ENCODE results near the gene VPS51. TPM values are rescaled to one million over a fixed set of nuclear protein-coding genes. Genes with fewer than 3 reads are reported as not detected.

The VPS51 gene
- total RNA-seq, 4 donors from 2014 or later = 204 to 298 (median 224) TPM

GRCh38 chr11:65086809-65087208, 9.2 kb upstream of the VPS51 start:
- Histone ChIP-seq H3K27ac (no peak overlapping the region), H3K27me3 (no peaks in the 10 kb centered on the region), H3K36me3 (peaks cover 7 to 51% (median 29%) of the 10 kb centered on the region in 3 donors), H3K4me3 (no peak overlapping the region), H3K4me1 (peaks cover 11 to 30% (median 14%) of the 10 kb centered on the region in 3 donors), H3K9me3 (no peaks in the 10 kb centered on the region)
- intact Hi-C loops (cut with DNase I) = no loop called here
- 75 to 86% methylated on average over 1 to 3 of the region's 9 CpGs for WGBS, 2 donors
- no peak for DNase-seq
- TF ChIP-seq CTCF (IDR thresholded peaks at IDR 0.05) = no peak
- TF ChIP-seq POLR2A (IDR thresholded peaks at IDR 0.05) = no peak

- Histone ChIP-seq H3K36me3 (peaks cover 7 to 51% (median 29%) of the 10 kb centered on the region in 3 donors), H3K4me1 (peaks cover 11 to 30% (median 14%) of the 10 kb centered on the region in 3 donors), H3K27me3 (no peaks in the 10 kb centered on the region), H3K27ac (no peak overlapping the region), H3K4me3 (no peak overlapping the region), H3K9me3 (no peaks in the 10 kb centered on the region)
- 85 to 95% methylated on average over 6 to 11 of the region's 11 CpGs for whole genome bisulfite sequencing, 2 donors
- intact Hi-C loops (cut with DNase I) = no loop called here
- DNase-seq = no peak
- TF ChIP-seq CTCF (IDR thresholded peaks at IDR 0.05) (no peak), POLR2A (IDR thresholded peaks at IDR 0.05) (no peak)
Measured at GRCh38 chr11:65087216-65087615, 8.8 kb upstream of the VPS51 start.

- 100% methylated on average over 1 of the region's 15 CpGs for WGBS, 2 donors
- Histone ChIP-seq H3K9me3 (no peaks in the 10 kb centered on the region), H3K27ac (no peak overlapping the region), H3K4me3 (no peak overlapping the region), H3K27me3 (no peaks in the 10 kb centered on the region), H3K36me3 (peaks cover 7 to 51% (median 29%) of the 10 kb centered on the region in 3 donors), H3K4me1 (peaks cover 11 to 27% (median 14%) of the 10 kb centered on the region in 3 donors)
- TF ChIP-seq CTCF (IDR thresholded peaks at IDR 0.05) (no peak), POLR2A (IDR thresholded peaks at IDR 0.05) (no peak)
- no peak for DNase-seq
- intact Hi-C loops (cut with DNase I) = no loop called here
Measured at GRCh38 chr11:65087827-65088226, 8.2 kb upstream of the VPS51 start.

- H3K4me1 ChIP-seq = peaks cover 6 to 13% (median 6%) of the 10 kb centered on the region in 3 donors
- no peak for TF ChIP-seq CTCF (IDR thresholded peaks at IDR 0.05)
- no peak for TF ChIP-seq POLR2A (IDR thresholded peaks at IDR 0.05)
- intact Hi-C loops (cut with DNase I) = no loop called here
- no peak overlapping the region for H3K4me3 ChIP-seq
- no peaks in the 10 kb centered on the region for H3K27me3 ChIP-seq
- peaks cover 7 to 51% (median 29%) of the 10 kb centered on the region in 3 donors for H3K36me3 ChIP-seq
- no peaks in the 10 kb centered on the region for H3K9me3 ChIP-seq
- no peak overlapping the region for H3K27ac ChIP-seq
- no peak for DNase-seq
- WGBS, 2 donors = 91 to 96% methylated on average over 3 to 4 of the region's 4 CpGs
Measured at GRCh38 chr11:65089621-65090020, 6.4 kb upstream of the VPS51 start.

- peaks cover 1 to 6% (median 1%) of the 10 kb centered on the region in 3 donors for H3K4me1 ChIP-seq
- H3K27ac ChIP-seq = no peak overlapping the region
- TF ChIP-seq POLR2A (IDR thresholded peaks at IDR 0.05) (no peak), CTCF (IDR thresholded peaks at IDR 0.05) (no peak)
- WGBS, 2 donors = 92 to 94% methylated on average over 4 of the region's 4 CpGs
- H3K27me3 ChIP-seq = no peaks in the 10 kb centered on the region
- H3K9me3 ChIP-seq = no peaks in the 10 kb centered on the region
- intact Hi-C loops (cut with DNase I) = no loop called here
- peaks cover 7 to 43% (median 26%) of the 10 kb centered on the region in 3 donors for H3K36me3 ChIP-seq
- DNase-seq = no peak
- no peak overlapping the region for H3K4me3 ChIP-seq
Measured at GRCh38 chr11:65090628-65091027, 5.4 kb upstream of the VPS51 start.

All from esophagus squamous epithelium (tissue), 5 donors.